K562 (cell line): ENCODE results near the gene COL15A1. TPM values are rescaled to one million over a fixed set of nuclear protein-coding genes. Genes with fewer than 3 reads are reported as not detected.
A peak's percentile ranks its signal among the peaks of the same experiment; 100 is the strongest.

Source experiments
- BMI1 ChIP-seq: fragments of 150-350 bp; IDR thresholded peaks from 2 replicates; pipeline ENCODE4 v1.6.1; 2014; ENCODE audit warnings: low read length
- CBX8 ChIP-seq: fragments of 200-600 bp; sonication (generic); IDR thresholded peaks from 2 replicates; pipeline ENCODE4 v1.6.1; 2012; ENCODE audit warnings: borderline replicate concordance, mixed run types, low read depth, mild to moderate bottlenecking, moderate library complexity, mixed read lengths, low read length, control low read depth, inconsistent platforms; ENCODE audit not compliant: poor library complexity, severe bottlenecking; ENCODE audit errors: extremely low read depth
- CEBPB ChIP-seq: fragments of 450-650 bp; IDR thresholded peaks from 2 replicates; pipeline ENCODE4 v1.6.1; 2016; ENCODE audit warnings: missing genetic modification characterization, missing compliant biosample characterization
- HBP1 ChIP-seq: fragments of 450-650 bp; formaldehyde crosslinking; IDR thresholded peaks from 2 replicates; pipeline ENCODE4 v1.4.0; 2022; ENCODE audit warnings: missing genetic modification characterization
- HDAC2 ChIP-seq: fragments of 450-650 bp; IDR thresholded peaks from 2 replicates; pipeline ENCODE4 v1.6.1; 2016; ENCODE audit warnings: mild to moderate bottlenecking
- MLLT1 ChIP-seq, 2 experiments: fragments of 450-650 bp; IDR thresholded peaks; 2 replicates each; pipeline ENCODE4 v1.6.1; 2016
- MLX ChIP-seq, 2 experiments: fragments of 450-650 bp in 1 of 2; sonication (generic) in 1 of 2; formaldehyde crosslinking; conservative IDR thresholded peaks; 2 replicates each; pipeline versions ENCODE4 v1.4.0 to v1.8.1; 2020 to 2022; ENCODE audit warnings: mild to moderate bottlenecking in 1 of 2, missing genetic modification reagents in 1 of 2
- PTTG1 ChIP-seq: fragments of 450-650 bp; IDR thresholded peaks from 2 replicates; pipeline ENCODE4 v1.6.1; 2016; ENCODE audit warnings: low read depth, mild to moderate bottlenecking, missing genetic modification characterization, missing compliant biosample characterization
- RUNX1 ChIP-seq: sonication (generic); IDR thresholded peaks from 2 replicates; pipeline ENCODE4 v1.6.1; 2016; ENCODE audit warnings: antibody characterized with exemption, low read depth
- U2AF1 ChIP-seq: fragments of 200-400 bp; formaldehyde crosslinking; optimal IDR thresholded peaks from 2 replicates; pipeline ENCODE3; 2017; ENCODE audit warnings: mild to moderate bottlenecking, low read depth, low read length, moderate library complexity
- ZBTB1 ChIP-seq: sonication (generic); formaldehyde crosslinking; IDR thresholded peaks from 2 replicates; pipeline ENCODE4 v1.8.1; 2023; ENCODE audit warnings: missing genetic modification reagents, low read depth, mild to moderate bottlenecking, borderline replicate concordance
- ZNF395 ChIP-seq: fragments of 200-800 bp; sonication (Bioruptor generic); IDR thresholded peaks from 2 replicates; pipeline ENCODE4 v1.6.1; 2017; ENCODE audit warnings: missing genetic modification characterization, missing compliant biosample characterization
- polyA plus RNA-seq, 8 experiments: library from polyadenylated mRNA; depleted of rRNA in 4 of 8; stranded (reverse) in 5 of 8; unstranded in 3 of 8; fragments of >200 nt; fragmentation: Nextera tagmentation in 2 of 8; fragmentation: Illumina TruSeq in 1 of 8; extraction: Ambion mirVana in 2 of 8; extraction: Trizol in 1 of 8; gene quantifications; 2 replicates each; pipeline versions ENCODE4 v1.2.1 to v1.2.3, GENCODE V29; 2011 to 2014; ENCODE audit warnings: inconsistent platforms in 1 of 8, missing spikeins in 1 of 8
- total RNA-seq, 7 experiments: library from RNA; depleted of rRNA in 6 of 7; stranded (reverse); fragments of >200 nt in 6 of 7; fragmentation: Illumina TruSeq in 2 of 7; extraction: Trizol in 2 of 7; gene quantifications; 2 replicates each; pipeline versions ENCODE4 v1.2.1 to v1.2.3, GENCODE V29; 2011 to 2021; ENCODE audit warnings: low replicate concordance in 1 of 7
- TF ChIP-seq, protein P1 (sequence below): fragments of 450-650 bp; IDR thresholded peaks from 2 replicates; pipeline ENCODE4 v1.6.1; 2016; ENCODE audit warnings: mild to moderate bottlenecking
- TF ChIP-seq, protein P2 (sequence below): IDR thresholded peaks from 3 replicates; pipeline ENCODE4 v1.6.1; 2011; ENCODE audit warnings: borderline replicate concordance, mild to moderate bottlenecking; ENCODE audit not compliant: insufficient read length, insufficient read depth

Gene COL15A1
- total and polyA plus RNA-seq, 9 of the 15 experiments (the other 6 are each of a cell fraction or from before 2014, with no cell fraction given): 0.46 to 5.1 (median 2.6) TPM

GRCh38 chr9:99073985-99074901 lies 130.5 kb downstream of the COL15A1 start (continued):
- TF ChIP-seq BMI1 (no peak), HBP1 (peak; percentile 78), MLLT1 (IDR thresholded peaks at IDR 0.05) (peak; percentile 94 to 96), RUNX1 (no peak), HDAC2 (no peak), MLX (CRISPR knock-in tag; conservative IDR thresholded peaks at IDR 0.05) (no peak), CBX8 (no peak), ZBTB1 (CRISPR knock-in tag) (no peak; the same call in 1 of the 2 replicates), CEBPB (no peak), U2AF1 (no peak), PTTG1 (tag) (peak; percentile 71; the same call in 1 of the 2 replicates), ZNF395 (CRISPR knock-in tag) (peak; percentile 91)
- TF ChIP-seq, protein P1, sequence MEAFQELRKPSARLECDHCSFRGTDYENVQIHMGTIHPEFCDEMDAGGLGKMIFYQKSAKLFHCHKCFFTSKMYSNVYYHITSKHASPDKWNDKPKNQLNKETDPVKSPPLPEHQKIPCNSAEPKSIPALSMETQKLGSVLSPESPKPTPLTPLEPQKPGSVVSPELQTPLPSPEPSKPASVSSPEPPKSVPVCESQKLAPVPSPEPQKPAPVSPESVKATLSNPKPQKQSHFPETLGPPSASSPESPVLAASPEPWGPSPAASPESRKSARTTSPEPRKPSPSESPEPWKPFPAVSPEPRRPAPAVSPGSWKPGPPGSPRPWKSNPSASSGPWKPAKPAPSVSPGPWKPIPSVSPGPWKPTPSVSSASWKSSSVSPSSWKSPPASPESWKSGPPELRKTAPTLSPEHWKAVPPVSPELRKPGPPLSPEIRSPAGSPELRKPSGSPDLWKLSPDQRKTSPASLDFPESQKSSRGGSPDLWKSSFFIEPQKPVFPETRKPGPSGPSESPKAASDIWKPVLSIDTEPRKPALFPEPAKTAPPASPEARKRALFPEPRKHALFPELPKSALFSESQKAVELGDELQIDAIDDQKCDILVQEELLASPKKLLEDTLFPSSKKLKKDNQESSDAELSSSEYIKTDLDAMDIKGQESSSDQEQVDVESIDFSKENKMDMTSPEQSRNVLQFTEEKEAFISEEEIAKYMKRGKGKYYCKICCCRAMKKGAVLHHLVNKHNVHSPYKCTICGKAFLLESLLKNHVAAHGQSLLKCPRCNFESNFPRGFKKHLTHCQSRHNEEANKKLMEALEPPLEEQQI: peak; percentile 11; the same call in 1 of the 2 replicates
- TF ChIP-seq, protein P2, sequence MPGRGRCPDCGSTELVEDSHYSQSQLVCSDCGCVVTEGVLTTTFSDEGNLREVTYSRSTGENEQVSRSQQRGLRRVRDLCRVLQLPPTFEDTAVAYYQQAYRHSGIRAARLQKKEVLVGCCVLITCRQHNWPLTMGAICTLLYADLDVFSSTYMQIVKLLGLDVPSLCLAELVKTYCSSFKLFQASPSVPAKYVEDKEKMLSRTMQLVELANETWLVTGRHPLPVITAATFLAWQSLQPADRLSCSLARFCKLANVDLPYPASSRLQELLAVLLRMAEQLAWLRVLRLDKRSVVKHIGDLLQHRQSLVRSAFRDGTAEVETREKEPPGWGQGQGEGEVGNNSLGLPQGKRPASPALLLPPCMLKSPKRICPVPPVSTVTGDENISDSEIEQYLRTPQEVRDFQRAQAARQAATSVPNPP: no peak
